Common myeloid progenitor, CD34-positive (primary cell): ENCODE measurements around the gene GRAP2.

Source experiments
- CTCF ChIA-PET: fragments of 350-600 bp; sonication (Branson Sonifier 250); formaldehyde crosslinking; loops from one replicate; lab custom pipeline; 2021; ENCODE audit warnings: antibody characterized with exemption; lab: Charles Lee
- POLR2A ChIA-PET: fragments of 350-600 bp; sonication (Branson Sonifier 250); formaldehyde crosslinking; loops from one replicate; lab custom pipeline; 2021; ENCODE audit warnings: antibody characterized with exemption; lab: Charles Lee
- DNase-seq, 3 donors: peaks; one replicate each; pipeline versions ENCODE4 v3.0.0 to v3.0.0-alpha.2; 2013
- H3K27ac ChIP-seq, 2 experiments: 1 replicate in 1 of 2; 2 replicates in 1 of 2; pipeline ENCODE4 v1.7.0; 2013; ENCODE audit warnings: inconsistent platforms in 2 of 2, low read length in 2 of 2, mild to moderate bottlenecking in 2 of 2, low read depth in 1 of 2, moderate library complexity in 1 of 2; ENCODE audit not compliant: severe bottlenecking in 2 of 2, insufficient read depth in 1 of 2, poor library complexity in 1 of 2
- H3K27me3 ChIP-seq, 5 experiments: replicated peaks in 2 of 5; 1 replicate in 3 of 5; 2 replicates in 2 of 5; pipeline versions ENCODE4 v1.6.1 to v1.7.0; 2013; ENCODE audit warnings: low read length in 4 of 5, mild to moderate bottlenecking in 2 of 5, moderate library complexity in 2 of 5, inconsistent platforms in 1 of 5; ENCODE audit not compliant: insufficient read depth in 5 of 5, control insufficient read depth in 4 of 5
- H3K36me3 ChIP-seq, 4 experiments: 1 replicate in 2 of 4; 2 replicates in 2 of 4; pipeline versions ENCODE4 v1.6.1 to v1.7.0; 2013; ENCODE audit warnings: low read length in 3 of 4, control low read depth in 1 of 4, mild to moderate bottlenecking in 1 of 4; ENCODE audit not compliant: control insufficient read depth in 4 of 4, insufficient read depth in 4 of 4
- H3K4me1 ChIP-seq, 4 experiments: 1 replicate in 3 of 4; 2 replicates in 1 of 4; pipeline versions ENCODE4 v1.6.1 to v1.7.1; 2013; ENCODE audit warnings: low read length in 3 of 4, mild to moderate bottlenecking in 3 of 4, control low read depth in 1 of 4, inconsistent platforms in 1 of 4, moderate library complexity in 1 of 4; ENCODE audit not compliant: control insufficient read depth in 4 of 4, insufficient read depth in 4 of 4; ENCODE audit errors: control extremely low read depth in 1 of 4
- H3K4me3 ChIP-seq, 7 experiments: 1 replicate in 4 of 7; 2 replicates in 3 of 7; pipeline versions ENCODE4 v1.5.1 to v1.7.0; 2013; ENCODE audit warnings: mild to moderate bottlenecking in 7 of 7, low read length in 6 of 7, moderate library complexity in 6 of 7, inconsistent platforms in 2 of 7, low read depth in 2 of 7, control low read depth in 1 of 7; ENCODE audit not compliant: insufficient read depth in 4 of 7, control insufficient read depth in 1 of 7; ENCODE audit errors: extremely low read depth in 1 of 7
- H3K9me3 ChIP-seq, 5 experiments: 1 replicate in 4 of 5; 2 replicates in 1 of 5; pipeline versions ENCODE4 v1.6.1 to v1.7.1; 2013; ENCODE audit warnings: low read length in 4 of 5, mild to moderate bottlenecking in 2 of 5, inconsistent platforms in 1 of 5, low read depth in 1 of 5, moderate library complexity in 1 of 5; ENCODE audit not compliant: control insufficient read depth in 4 of 5, insufficient read depth in 2 of 5; ENCODE audit errors: control extremely low read depth in 1 of 5
- WGBS: methylation state at CpG from one replicate; pipeline ENCODE4 v1.1.5; 2013; ENCODE audit not compliant: insufficient coverage; 5-methylcytosine and 5-hydroxymethylcytosine counted together

GRAP2 gene

GRCh38 chr22:39936523-39937145 is 35.8 kb downstream of the GRAP2 start:
- Histone ChIP-seq H3K27me3 (peaks cover 0 to 34% (median 14%) of the 10 kb centered on the region in 5 experiments), H3K4me3 (no peak overlapping the region), H3K9me3 (no peaks in the 10 kb centered on the region), H3K36me3 (no peaks in the 10 kb centered on the region), H3K4me1 (peaks cover 0 to 4% (median 0%) of the 10 kb centered on the region in 4 experiments), H3K27ac (no peak overlapping the region)
- no peak for DNase-seq
- WGBS, result 57% methylated on average over 6 of the region's 6 CpGs
- POLR2A ChIA-PET, result no interaction called here
- CTCF ChIA-PET, result no interaction called here

DNA sequence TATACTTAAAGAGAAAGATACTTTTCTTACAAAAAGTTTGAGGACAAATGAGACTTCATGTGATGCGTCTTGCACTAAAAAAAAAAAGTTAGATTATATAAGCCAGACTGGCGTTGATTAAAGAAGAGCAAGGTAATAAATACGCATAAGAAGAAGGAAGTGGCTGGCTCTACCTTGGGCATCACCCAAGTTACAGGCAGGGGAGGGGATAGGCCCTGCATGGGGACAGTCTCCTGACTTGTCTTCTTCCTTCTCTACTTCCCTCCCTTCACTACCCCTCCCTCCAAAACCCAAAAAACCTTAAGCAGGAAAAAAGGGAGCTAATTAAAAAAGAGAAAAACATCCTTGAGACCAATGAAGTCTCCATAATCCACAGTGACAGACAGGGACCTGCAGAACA is 37.0 kb downstream of the GRAP2 start:
- Histone ChIP-seq H3K27me3 (peaks cover 0 to 34% (median 14%) of the 10 kb centered on the region in 5 experiments), H3K27ac (no peak overlapping the region), H3K4me3 (no peak overlapping the region), H3K9me3 (no peaks in the 10 kb centered on the region), H3K4me1 (peaks cover 0 to 4% (median 0%) of the 10 kb centered on the region in 4 experiments), H3K36me3 (no peaks in the 10 kb centered on the region)
- no peak for DNase-seq
- POLR2A ChIA-PET, result no interaction called here
- CTCF ChIA-PET, result interaction anchor here (2.2 kb wide), 1 partner anchor 87 kb away, joined by 5 read pairs; no protein-coding TSS in a partner anchor
- 36% methylated on average over 2 of the region's 3 CpGs for WGBS

GRCh38 chr22:39938509-39939111 is 37.7 kb downstream of the GRAP2 start:
- H3K4me1 ChIP-seq, result peaks cover 0 to 8% (median 0%) of the 10 kb centered on the region in 4 experiments
- POLR2A ChIA-PET, result no interaction called here
- no peak overlapping the region for H3K27ac ChIP-seq

DNA sequence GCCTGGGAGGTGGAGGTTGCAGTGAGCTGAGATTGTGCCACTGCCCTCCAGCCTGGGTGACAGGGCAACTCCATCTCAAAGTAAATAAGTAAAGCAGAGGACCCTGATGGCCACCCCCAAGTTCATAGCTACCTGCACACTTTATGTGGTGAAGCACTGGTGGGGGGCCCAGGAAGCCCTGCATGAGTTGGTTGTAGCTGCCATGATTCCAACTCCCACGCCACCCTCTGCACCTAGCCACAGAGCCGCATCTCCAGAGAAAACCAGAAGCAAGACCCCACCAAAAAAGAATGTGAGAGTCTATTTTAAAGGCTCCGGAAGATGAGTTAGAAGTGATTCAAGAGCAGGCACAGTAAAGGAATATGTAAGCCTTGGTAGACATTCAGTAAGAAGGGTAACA is 38.9 kb downstream of the GRAP2 start:
- 100% methylated on average over 2 of the region's 3 CpGs for WGBS
- CTCF ChIA-PET, result interaction anchor here (1.0 to 2.2 kb wide), 2 partner anchors 31 to 85 kb away, joined by 3 to 5 read pairs; no protein-coding TSS in a partner anchor
- DNase-seq, result no peak
- Histone ChIP-seq H3K4me3 (no peak overlapping the region), H3K27ac (no peak overlapping the region), H3K27me3 (peaks cover 0 to 24% (median 11%) of the 10 kb centered on the region in 5 experiments), H3K9me3 (no peaks in the 10 kb centered on the region), H3K36me3 (no peaks in the 10 kb centered on the region), H3K4me1 (peaks cover 0 to 17% (median 0%) of the 10 kb centered on the region in 4 experiments)
- POLR2A ChIA-PET, result no interaction called here

More at GRCh38 chr22:39938509-39939111, 37.7 kb downstream of the GRAP2 start:
- WGBS, result 97% methylated on average over 11 of the region's 14 CpGs
- CTCF ChIA-PET, result interaction anchor here (2.2 kb wide), 1 partner anchor 86 kb away, joined by 5 read pairs; no protein-coding TSS in a partner anchor
- DNase-seq, result no peak
- no peaks in the 10 kb centered on the region for H3K9me3 ChIP-seq
- no peak overlapping the region for H3K4me3 ChIP-seq
- peaks cover 0 to 31% (median 14%) of the 10 kb centered on the region in 5 experiments for H3K27me3 ChIP-seq
- no peaks in the 10 kb centered on the region for H3K36me3 ChIP-seq

GRCh38 chr22:39940757-39941305 is 39.9 kb downstream of the GRAP2 start:
- POLR2A ChIA-PET, result no interaction called here
- Histone ChIP-seq H3K4me1 (peaks cover 0 to 18% (median 0%) of the 10 kb centered on the region in 4 experiments), H3K36me3 (no peaks in the 10 kb centered on the region), H3K9me3 (no peaks in the 10 kb centered on the region), H3K27ac (no peak overlapping the region), H3K4me3 (no peak overlapping the region), H3K27me3 (peaks cover 0 to 16% (median 11%) of the 10 kb centered on the region in 5 experiments)
- CTCF ChIA-PET, result no interaction called here
- 82% methylated on average over 6 of the region's 9 CpGs for WGBS
- peak in 1 of 3 donors; percentile 31 for DNase-seq

GRCh38 chr22:39941601-39942000 is 40.7 kb downstream of the GRAP2 start:
- H3K36me3 ChIP-seq, result no peaks in the 10 kb centered on the region
- DNase-seq, result no peak
- peaks cover 0 to 24% (median 5%) of the 10 kb centered on the region in 4 experiments for H3K4me1 ChIP-seq
- WGBS, result no CpG with 5 or more reads among the region's 2 CpGs
- no peaks in the 10 kb centered on the region for H3K9me3 ChIP-seq
- H3K27ac ChIP-seq, result no peak overlapping the region
- ChIA-PET CTCF (interaction anchor here (1.7 to 2.2 kb wide), 2 partner anchors 9 to 11 kb away, joined by 4 to 10 read pairs; no protein-coding TSS in a partner anchor), POLR2A (interaction anchor here (0.6 kb wide), 1 partner anchor 55 kb away, joined by 3 read pairs; no protein-coding TSS in a partner anchor)
- H3K27me3 ChIP-seq, result peaks cover 0 to 12% (median 8%) of the 10 kb centered on the region in 5 experiments
- no peak overlapping the region for H3K4me3 ChIP-seq
